RWPE1 (cell line): Measurements from ENCODE around the gene CENPV.

ENCODE experiments used
- CTCF ChIA-PET: fragments of 350-600 bp; sonication (Branson Sonifier 250); formaldehyde crosslinking; extraction: SDS; loops from one replicate; lab custom pipeline; 2021; lab: Yijun Ruan, JAX
- POLR2A ChIA-PET: fragments of 400-600 bp; formaldehyde crosslinking; extraction: SDS; loops from one replicate; lab custom pipeline; 2020; ENCODE audit warnings: antibody characterized with exemption; ENCODE audit not compliant: low non-redundant PET; lab: Yijun Ruan, JAX
- DNase-seq: peaks from one replicate; pipeline ENCODE4 v3.0.0; 2012; ENCODE audit warnings: low spot score
- H3K27ac ChIP-seq: fragments of 450-650 bp; 2 replicates; pipeline ENCODE4 v1.5.1; 2017
- CTCF ChIP-seq: fragments of 450-650 bp; conservative IDR thresholded peaks from 2 replicates; pipeline ENCODE4 v1.5.1; 2017; ENCODE audit warnings: low read depth, mild to moderate bottlenecking

Gene CENPV

DNA sequence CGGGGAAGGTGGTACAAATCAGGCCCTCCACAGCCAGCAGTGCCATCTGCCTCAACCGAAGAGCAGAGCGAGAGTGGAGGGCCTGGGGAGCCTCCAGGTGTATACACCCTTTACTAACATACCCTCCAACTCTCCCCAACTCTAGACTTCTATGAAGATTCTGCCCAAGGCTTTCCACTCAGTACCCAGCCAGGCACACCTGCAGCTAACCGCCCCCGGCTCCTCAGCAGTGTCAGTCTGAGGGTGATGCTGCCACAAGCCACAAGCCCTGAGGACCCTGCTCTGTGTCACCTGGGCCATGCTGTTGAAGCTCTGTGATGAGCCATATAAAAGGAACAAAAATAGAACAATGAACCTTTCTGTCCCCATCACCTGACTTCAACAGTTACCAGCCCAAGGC lies 3.8 kb downstream of the CENPV start:
- no peak for DNase-seq
- TF ChIP-seq CTCF, result no peak
- CTCF ChIA-PET, result interaction anchor here (0.7 kb wide), 1 partner anchor 146 kb away, joined by 3 read pairs; no protein-coding TSS in a partner anchor
- POLR2A ChIA-PET, result no interaction called here
- H3K27ac ChIP-seq, result no peak overlapping the region

DNA sequence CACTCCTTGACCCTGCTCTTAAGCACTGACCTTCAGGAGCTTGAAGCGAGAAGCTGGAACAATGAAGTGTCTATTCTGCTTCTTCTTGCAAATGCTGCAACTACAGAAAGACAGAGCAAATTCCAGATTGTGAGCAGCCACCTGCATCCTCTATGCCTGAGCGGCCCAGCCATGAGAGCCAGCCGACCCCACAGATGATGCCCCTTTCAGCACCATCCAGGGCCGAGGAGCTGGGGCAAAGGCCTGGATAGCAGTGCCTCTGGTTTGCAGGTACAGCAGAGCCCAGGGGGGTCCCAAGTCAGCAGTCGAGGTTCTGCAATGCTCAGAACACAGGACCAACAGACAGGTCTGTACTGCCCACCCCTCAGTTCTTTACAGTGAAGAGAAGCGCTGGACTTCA lies 4.7 kb downstream of the CENPV start:
- no peak for DNase-seq
- H3K27ac ChIP-seq, result no peak overlapping the region
- no peak for TF ChIP-seq CTCF
- ChIA-PET CTCF (interaction anchor here (0.6 kb wide), 2 partner anchors 15 kb away, joined by 3 read pairs; no protein-coding TSS in a partner anchor), POLR2A (no interaction called here)

- DNase-seq, result no peak
- CTCF ChIA-PET, result no interaction called here
- POLR2A ChIA-PET, result interaction anchor here (0.6 kb wide), 1 partner anchor 34 kb away, joined by 5 read pairs; the partner anchor contains the start of gene UBB
- H3K27ac ChIP-seq, result no peak overlapping the region
- no peak for TF ChIP-seq CTCF
Measured at GRCh38 chr17:16346721-16347271, 6.5 kb downstream of the CENPV start.

DNA sequence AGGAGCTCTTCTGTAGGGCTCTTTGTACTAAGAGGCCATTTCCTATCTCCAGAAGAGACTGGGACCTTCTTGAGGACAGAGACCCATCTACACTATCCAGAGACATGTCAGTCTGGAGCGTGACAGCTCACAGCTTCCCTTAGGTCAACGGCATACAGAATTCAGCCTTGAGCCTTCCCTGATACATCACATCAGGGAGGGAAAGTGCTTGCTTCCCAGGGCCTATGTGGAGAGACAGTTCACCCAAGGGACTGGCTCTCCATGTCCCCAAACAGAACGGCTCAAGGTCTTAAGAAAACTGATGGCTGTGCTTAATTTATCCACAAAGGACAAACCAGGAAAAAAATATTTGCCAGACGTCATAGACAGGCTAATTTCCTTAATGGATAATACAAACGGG lies 7.7 kb downstream of the CENPV start:
- ChIA-PET CTCF (interaction anchor here (0.5 kb wide), 1 partner anchor 198 kb away, joined by 3 read pairs; no protein-coding TSS in a partner anchor), POLR2A (no interaction called here)
- no peak for TF ChIP-seq CTCF
- H3K27ac ChIP-seq, result no peak overlapping the region
- no peak for DNase-seq

GRCh38 chr17:16343569-16343968 lies 9.7 kb downstream of the CENPV start:
- ChIA-PET POLR2A (no interaction called here), CTCF (interaction anchor here (0.7 kb wide), 1 partner anchor 38 kb away, joined by 5 read pairs; no protein-coding TSS in a partner anchor)
- DNase-seq, result no peak
- no peak for TF ChIP-seq CTCF
- H3K27ac ChIP-seq, result no peak overlapping the region

GRCh38 chr17:16342979-16343378 lies 10.3 kb downstream of the CENPV start:
- no peak overlapping the region for H3K27ac ChIP-seq
- ChIA-PET CTCF (interaction anchor here (0.5 to 1.7 kb wide), 3 partner anchors 15 to 38 kb away, joined by 3 to 5 read pairs (median 5); no protein-coding TSS in a partner anchor), POLR2A (no interaction called here)
- no peak for TF ChIP-seq CTCF
- no peak for DNase-seq
